SK-N-SH treated with all-trans-retinoic acid at 6 μM for 48 hours (cell line): Measurements from ENCODE around the gene CTCF.

Source experiments
- ATAC-seq: fragments of 200-7000 bp; cut with Tn5 transposase; 3 replicates; pipeline ENCODE4 v1.9.1; 2020; ENCODE audit warnings: mild to moderate bottlenecking, moderate library complexity
- ARNTL ChIP-seq: fragments of 450-650 bp; formaldehyde crosslinking; IDR thresholded peaks from 2 replicates; pipeline ENCODE4 v1.5.0; 2020; ENCODE audit warnings: low read depth, mild to moderate bottlenecking, moderate library complexity, borderline replicate concordance
- BACH2 ChIP-seq: fragments of 250-450 bp; sonication (Bioruptor Pico); IDR thresholded peaks from 2 replicates; pipeline ENCODE4 v1.9.0; 2021; ENCODE audit warnings: mild to moderate bottlenecking, borderline replicate concordance
- CREB5 ChIP-seq: fragments of 250-450 bp; sonication (Bioruptor Pico); IDR thresholded peaks from 2 replicates; pipeline ENCODE4 v1.5.1; 2020; ENCODE audit warnings: low read depth, mild to moderate bottlenecking, moderate library complexity
- CSDC2 ChIP-seq: fragments of 250-450 bp; sonication (Bioruptor Pico); IDR thresholded peaks from 2 replicates; pipeline ENCODE4 v1.5.0; 2020; ENCODE audit warnings: mild to moderate bottlenecking, moderate library complexity
- CSRNP3 ChIP-seq: fragments of 250-450 bp; sonication (Bioruptor Pico); IDR thresholded peaks from 2 replicates; pipeline ENCODE4 v1.5.1; 2021; ENCODE audit warnings: mild to moderate bottlenecking, moderate library complexity
- ESRRG ChIP-seq: fragments of 250-450 bp; sonication (Bioruptor Pico); IDR thresholded peaks from 2 replicates; pipeline ENCODE4 v1.6.1; 2021; ENCODE audit warnings: mild to moderate bottlenecking
- GLIS3 ChIP-seq: fragments of 250-450 bp; sonication (Bioruptor Pico); IDR thresholded peaks from 2 replicates; pipeline ENCODE4 v1.5.0; 2020; ENCODE audit warnings: mild to moderate bottlenecking, moderate library complexity
- ISL1 ChIP-seq: fragments of 250-450 bp; sonication (Bioruptor Pico); IDR thresholded peaks from 2 replicates; pipeline ENCODE4 v2.1.2; 2022; ENCODE audit warnings: mild to moderate bottlenecking, moderate library complexity
- OSR1 ChIP-seq: fragments of 250-450 bp; sonication (Bioruptor Pico); IDR thresholded peaks from 2 replicates; pipeline ENCODE4 v1.8.0; 2022; ENCODE audit warnings: moderate library complexity, mild to moderate bottlenecking, inconsistent platforms
- POU6F1 ChIP-seq: fragments of 250-450 bp; sonication (Bioruptor Pico); IDR thresholded peaks from 2 replicates; pipeline ENCODE4 v1.8.0; 2021; ENCODE audit warnings: low read depth, mild to moderate bottlenecking, moderate library complexity, borderline replicate concordance
- PPARA ChIP-seq: fragments of 250-450 bp; sonication (Bioruptor Pico); IDR thresholded peaks from 2 replicates; pipeline ENCODE4 v1.5.0; 2020; ENCODE audit warnings: mild to moderate bottlenecking, borderline replicate concordance
- RARB ChIP-seq: fragments of 250-450 bp; sonication (Bioruptor Pico); IDR thresholded peaks from 2 replicates; pipeline ENCODE4 v1.8.0; 2021; ENCODE audit warnings: mild to moderate bottlenecking, moderate library complexity
- SNAI2 ChIP-seq: fragments of 250-450 bp; sonication (Bioruptor Pico); IDR thresholded peaks from 2 replicates; pipeline ENCODE4 v1.5.0; 2020; ENCODE audit warnings: mild to moderate bottlenecking, moderate library complexity
- TCF4 ChIP-seq: fragments of 250-450 bp; sonication (Bioruptor Pico); IDR thresholded peaks from 2 replicates; pipeline ENCODE4 v1.8.0; 2021; ENCODE audit warnings: mild to moderate bottlenecking, moderate library complexity, borderline replicate concordance
- TOX ChIP-seq: fragments of 250-450 bp; sonication (Bioruptor Pico); IDR thresholded peaks from 2 replicates; pipeline ENCODE4 v1.8.0; 2021; ENCODE audit warnings: mild to moderate bottlenecking, moderate library complexity, borderline replicate concordance
- TSHZ2 ChIP-seq: fragments of 250-450 bp; sonication (Bioruptor Pico); IDR thresholded peaks from 2 replicates; pipeline ENCODE4 v1.5.0; 2020; ENCODE audit warnings: mild to moderate bottlenecking, moderate library complexity
- ZC3H10 ChIP-seq: fragments of 250-450 bp; sonication (Bioruptor Pico); IDR thresholded peaks from 2 replicates; pipeline ENCODE4 v1.5.1; 2021; ENCODE audit warnings: mild to moderate bottlenecking, moderate library complexity
- ZFP30 ChIP-seq: fragments of 450-650 bp; formaldehyde crosslinking; IDR thresholded peaks from 2 replicates; pipeline ENCODE4 v1.5.0; 2022; ENCODE audit warnings: mild to moderate bottlenecking, moderate library complexity
- ZNF565 ChIP-seq: fragments of 450-650 bp; formaldehyde crosslinking; conservative IDR thresholded peaks from 2 replicates; pipeline ENCODE4 v1.5.0; 2020; ENCODE audit warnings: low read depth, mild to moderate bottlenecking, moderate library complexity
- ZNF70 ChIP-seq: fragments of 450-650 bp; formaldehyde crosslinking; IDR thresholded peaks from 2 replicates; pipeline ENCODE4 v1.5.0; 2020; ENCODE audit warnings: mild to moderate bottlenecking, moderate library complexity
- ZNF8 ChIP-seq: fragments of 450-650 bp; formaldehyde crosslinking; IDR thresholded peaks from 2 replicates; pipeline ENCODE4 v1.5.0; 2020; ENCODE audit warnings: mild to moderate bottlenecking, moderate library complexity

The CTCF gene

DNA sequence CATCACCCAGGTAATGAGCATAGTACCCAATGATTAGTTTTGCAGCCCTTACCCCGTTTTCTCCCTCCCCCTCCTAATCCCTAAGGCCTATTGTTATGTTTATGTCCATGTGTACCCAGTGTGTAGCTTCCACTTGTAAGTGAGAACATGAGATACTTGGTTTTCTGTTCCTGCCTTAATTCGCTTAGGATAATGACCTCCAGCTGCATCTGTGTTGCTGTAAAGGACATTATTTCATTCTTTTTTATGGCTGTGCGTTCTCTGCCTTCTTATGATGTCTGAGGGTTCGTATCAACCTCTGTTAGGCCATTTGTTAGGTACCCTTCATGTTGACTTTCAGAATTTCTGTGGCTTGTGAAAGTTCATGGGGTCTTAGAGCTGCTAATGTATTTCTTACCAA lies 31.0 kb downstream of the CTCF start:
- TF ChIP-seq TOX (CRISPR knock-in tag): no peak
- peak; percentile 71 for TF ChIP-seq TCF4 (CRISPR knock-in tag)
- peak; percentile 43; the same call in 1 of the 3 replicates for ATAC-seq

DNA sequence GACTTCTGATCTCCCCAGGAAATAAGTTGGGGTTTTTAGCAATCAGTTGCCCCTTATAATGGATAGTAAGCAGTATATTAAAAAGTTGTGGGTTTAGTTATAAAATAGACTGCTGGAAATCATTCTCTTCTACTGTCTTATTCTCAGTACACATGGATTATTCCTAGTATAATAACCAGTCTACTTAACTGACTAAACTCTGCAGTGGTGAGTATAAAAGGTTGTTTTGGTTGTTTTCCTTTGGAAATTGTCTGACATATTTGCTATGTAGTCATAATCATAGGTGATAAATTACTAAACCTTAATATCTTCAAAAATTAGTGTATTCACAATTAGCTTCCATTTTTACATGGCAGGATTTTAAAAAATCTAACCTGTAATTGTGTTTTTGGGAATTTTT lies 31.4 kb downstream of the CTCF start:
- no peak for TF ChIP-seq ESRRG (CRISPR knock-in tag)
- no peak for ATAC-seq

- TF ChIP-seq CREB5 (CRISPR knock-in tag) (no peak), BACH2 (CRISPR knock-in tag) (no peak), ZC3H10 (no peak), ZFP30 (no peak), CSDC2 (CRISPR knock-in tag) (no peak), POU6F1 (CRISPR knock-in tag) (no peak), ZNF565 (CRISPR knock-in tag) (no peak), ISL1 (CRISPR knock-in tag) (no peak), PPARA (CRISPR knock-in tag) (no peak), SNAI2 (CRISPR knock-in tag) (no peak), GLIS3 (CRISPR knock-in tag) (no peak), ZNF70 (CRISPR knock-in tag) (no peak), RARB (CRISPR knock-in tag) (no peak)
- peak; percentile 26; the same call in 2 of the 3 replicates for ATAC-seq
Observed at GRCh38 chr16:67594256-67594915, 32.1 kb downstream of the CTCF start.

DNA sequence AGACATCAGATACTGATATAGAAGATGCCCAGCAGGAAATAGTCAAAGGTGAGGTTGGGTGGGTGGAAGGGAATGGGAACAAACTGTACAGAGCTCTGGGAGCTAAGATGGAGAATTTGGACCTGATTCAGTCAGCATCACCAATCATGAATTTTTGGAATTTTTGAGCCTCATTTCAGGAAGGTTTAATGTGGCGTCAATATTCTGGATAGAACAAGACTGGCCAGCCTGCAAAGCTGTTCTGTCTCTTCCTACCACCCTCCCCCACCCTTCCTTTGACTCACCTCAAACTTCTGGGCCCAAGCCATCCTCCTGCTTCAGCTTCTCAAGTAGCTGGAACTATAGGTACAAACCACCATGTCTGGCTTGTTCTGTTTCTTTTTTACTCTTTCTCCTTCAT lies 32.6 kb downstream of the CTCF start:
- peak; percentile 68 for ATAC-seq
- 0 out of 2 replicates have a peak, but pooled peaks have one; percentile 31 for TF ChIP-seq CSDC2 (CRISPR knock-in tag)
- TF ChIP-seq CSRNP3 (CRISPR knock-in tag): no peak
- TF ChIP-seq, all 23 proteins: peak for 1

DNA sequence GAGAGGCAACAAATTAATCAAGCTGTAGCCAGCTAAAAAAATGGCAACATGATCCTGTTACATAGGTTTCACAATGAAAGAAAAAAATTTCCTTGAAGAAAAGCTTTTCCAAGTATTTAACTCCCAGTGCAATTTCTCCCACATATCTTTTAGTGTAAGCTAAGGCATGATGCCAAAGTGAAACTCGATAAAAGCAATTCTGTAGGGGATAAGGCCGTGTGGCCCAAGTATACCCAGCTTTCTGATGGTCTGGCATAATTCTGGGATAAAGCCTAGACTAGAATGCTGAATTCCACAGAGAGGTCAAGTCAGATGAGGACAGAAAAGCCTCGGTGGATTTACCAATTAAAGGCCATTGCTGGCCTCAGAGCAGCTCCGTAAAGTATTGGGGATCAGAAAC lies 36.2 kb downstream of the CTCF start:
- TF ChIP-seq ZC3H10 (no peak), ZNF565 (CRISPR knock-in tag) (no peak), CSRNP3 (CRISPR knock-in tag) (no peak), TSHZ2 (CRISPR knock-in tag) (no peak), OSR1 (CRISPR knock-in tag) (no peak), CSDC2 (CRISPR knock-in tag) (no peak), TCF4 (CRISPR knock-in tag) (no peak), ZNF8 (CRISPR knock-in tag) (no peak), ZFP30 (no peak), SNAI2 (CRISPR knock-in tag) (no peak), ARNTL (CRISPR knock-in tag) (no peak), ESRRG (CRISPR knock-in tag) (no peak), ZNF70 (CRISPR knock-in tag) (no peak)
- ATAC-seq: no peak; the same call in 2 of the 3 replicates
